IMR-90 (cell line): Measurements from ENCODE around the gene EP300.

Experiments used
- POLR2A ChIP-seq: IDR thresholded peaks from 2 replicates; pipeline ENCODE4 v1.6.1; 2012; ENCODE audit warnings: mild to moderate bottlenecking, low read depth, low read length
- RFX5 ChIP-seq: IDR thresholded peaks from 2 replicates; pipeline ENCODE4 v1.8.0; 2012; ENCODE audit warnings: low read depth, mild to moderate bottlenecking, low read length, moderate library complexity

- TF ChIP-seq POLR2A = no peak
- TF ChIP-seq RFX5 = no peak
These were observed 43.3 kb upstream of the EP300 start for GRCh38 chr22:41048791-41049717.
